Panc1 (cell line): ENCODE measurements around the gene YIF1A. TPM values are rescaled to one million over a fixed set of nuclear protein-coding genes. Genes with fewer than 3 reads are reported as not detected.

Experiments
- ATAC-seq: fragments of 200-7000 bp; cut with Tn5 transposase; 2 replicates; pipeline ENCODE4 v1.9.1; 2020; ENCODE audit warnings: mild to moderate bottlenecking, moderate library complexity
- BruUV-seq: library from RNA; stranded (reverse); fragments of 400-500 nt; replicated peaks from 2 replicates; lab custom pipeline; 2021; lab: Mats Ljungman, UMichigan
- CTCF ChIA-PET: fragments of 300-600 bp; sonication (Branson Sonifier 250); formaldehyde crosslinking; loops from one replicate; lab custom pipeline; 2022; ENCODE audit warnings: antibody characterized with exemption; lab: Charles Lee
- POLR2A ChIA-PET: fragments of 300-600 bp; sonication (Branson Sonifier 250); formaldehyde crosslinking; loops from one replicate; lab custom pipeline; 2022; ENCODE audit warnings: antibody characterized with exemption; lab: Charles Lee
- DNase-seq: peaks from one replicate; pipeline ENCODE4 v3.0.0-alpha.2; 2010; ENCODE audit warnings: low read depth, low spot score
- H3K27ac ChIP-seq: 2 replicates; pipeline ENCODE4 v1.5.1; 2011; ENCODE audit warnings: mild to moderate bottlenecking, low read length, inconsistent platforms
- H3K27me3 ChIP-seq: fragments of 200-500 bp; sonication (Bioruptor generic); 2 replicates; pipeline ENCODE4 v1.6.0; 2014; ENCODE audit warnings: low read length, inconsistent platforms; ENCODE audit not compliant: control insufficient read depth, insufficient read depth
- H3K36me3 ChIP-seq: fragments of 200-500 bp; sonication (Bioruptor generic); 2 replicates; pipeline ENCODE4 v1.5.1; 2014; ENCODE audit warnings: inconsistent platforms, mild to moderate bottlenecking, low read length, moderate library complexity; ENCODE audit not compliant: control insufficient read depth, insufficient read depth
- H3K4me1 ChIP-seq: 2 replicates; pipeline ENCODE4 v1.5.1; 2011; ENCODE audit warnings: inconsistent platforms, mild to moderate bottlenecking, low read length, moderate library complexity; ENCODE audit not compliant: control insufficient read depth, insufficient read depth
- H3K4me3 ChIP-seq, 2 experiments: 2 replicates each; pipeline ENCODE4 v1.5.1; 2011 to 2012; ENCODE audit warnings: low read depth in 2 of 2, low read length in 2 of 2, mild to moderate bottlenecking in 2 of 2, inconsistent platforms in 1 of 2, moderate library complexity in 1 of 2
- H3K9me3 ChIP-seq: fragments of 200-500 bp; sonication (Bioruptor generic); 2 replicates; pipeline ENCODE4 v1.5.1; 2014; ENCODE audit warnings: low read depth, mild to moderate bottlenecking, inconsistent platforms, low read length, moderate library complexity; ENCODE audit not compliant: control insufficient read depth, insufficient read depth
- POLR2AphosphoS5 ChIP-seq: IDR thresholded peaks from 2 replicates; pipeline ENCODE4 v1.6.1; 2012; ENCODE audit warnings: mild to moderate bottlenecking, low read depth, low read length, moderate library complexity
- SIN3A ChIP-seq: IDR thresholded peaks from 2 replicates; pipeline ENCODE4 v1.6.1; 2012; ENCODE audit warnings: low read depth, mild to moderate bottlenecking, low read length, moderate library complexity, borderline replicate concordance; ENCODE audit not compliant: insufficient read depth
- TCF7L2 ChIP-seq: IDR thresholded peaks from 2 replicates; pipeline ENCODE4 v1.6.1; 2011; ENCODE audit warnings: mild to moderate bottlenecking, low read depth, low read length, inconsistent platforms
- in situ Hi-C: cut with HindIII; loops from 2 replicates; pipeline ENCODE4 v1.10.0; 2016; ENCODE audit warnings: low sequenced_read_pairs, low pct_unique_long_range_greater_than_20kb
- intact Hi-C: fragments of 100-400 bp; cut with micrococcal nuclease; formaldehyde crosslinking; loops from one replicate; pipeline ENCODE4 v1.10.0; 2022; ENCODE audit not compliant: unreplicated experiment
- total RNA-seq: library from RNA; stranded (reverse); gene quantifications from one replicate; pipeline ENCODE4 v1.2.1, GENCODE V29; 2021; ENCODE audit not compliant: unreplicated experiment
- TF ChIP-seq, protein P1 (sequence below): fragments of 450-650 bp; IDR thresholded peaks from 2 replicates; pipeline ENCODE4 v1.5.1; 2017; ENCODE audit warnings: mild to moderate bottlenecking
- TF ChIP-seq, protein P2 (sequence below), 2 experiments: IDR thresholded peaks; 2 replicates each; pipeline ENCODE4 v1.6.1; 2011 to 2012; ENCODE audit warnings: low read depth in 2 of 2, control low read depth in 1 of 2, low read length in 1 of 2, mild to moderate bottlenecking in 1 of 2, moderate library complexity in 1 of 2; ENCODE audit not compliant: insufficient read depth in 1 of 2

The YIF1A gene
- total RNA-seq, 1 experiment from 2014 or later, result 196 TPM

DNA sequence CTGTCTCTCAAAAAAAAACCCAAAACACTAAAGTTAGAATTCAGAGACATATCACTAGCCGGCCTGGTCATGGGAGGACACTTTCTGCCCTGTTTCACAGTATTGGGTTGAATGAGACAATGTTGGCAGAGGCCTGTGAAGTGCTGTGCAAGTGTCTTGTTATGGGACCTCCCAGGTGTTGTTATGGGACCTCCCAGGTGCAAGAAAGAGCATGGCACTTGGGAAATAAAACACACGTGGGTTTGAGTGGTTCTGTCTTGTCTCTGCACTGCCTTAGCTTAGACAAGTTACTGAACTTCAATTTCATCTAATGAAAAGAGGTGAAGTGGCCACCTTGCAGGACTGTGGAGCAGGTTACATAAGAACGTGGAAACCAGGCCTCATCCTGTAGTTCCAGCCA, 49.4 kb downstream of the YIF1A start:
- Histone ChIP-seq H3K9me3 (no peaks in the 10 kb centered on the region), H3K27me3 (no peaks in the 10 kb centered on the region), H3K4me1 (no peaks in the 10 kb centered on the region), H3K36me3 (no peaks in the 10 kb centered on the region; the same call in 1 of the 2 replicates), H3K27ac (no peak overlapping the region), H3K4me3 (no peak overlapping the region)
- TF ChIP-seq, protein P1, sequence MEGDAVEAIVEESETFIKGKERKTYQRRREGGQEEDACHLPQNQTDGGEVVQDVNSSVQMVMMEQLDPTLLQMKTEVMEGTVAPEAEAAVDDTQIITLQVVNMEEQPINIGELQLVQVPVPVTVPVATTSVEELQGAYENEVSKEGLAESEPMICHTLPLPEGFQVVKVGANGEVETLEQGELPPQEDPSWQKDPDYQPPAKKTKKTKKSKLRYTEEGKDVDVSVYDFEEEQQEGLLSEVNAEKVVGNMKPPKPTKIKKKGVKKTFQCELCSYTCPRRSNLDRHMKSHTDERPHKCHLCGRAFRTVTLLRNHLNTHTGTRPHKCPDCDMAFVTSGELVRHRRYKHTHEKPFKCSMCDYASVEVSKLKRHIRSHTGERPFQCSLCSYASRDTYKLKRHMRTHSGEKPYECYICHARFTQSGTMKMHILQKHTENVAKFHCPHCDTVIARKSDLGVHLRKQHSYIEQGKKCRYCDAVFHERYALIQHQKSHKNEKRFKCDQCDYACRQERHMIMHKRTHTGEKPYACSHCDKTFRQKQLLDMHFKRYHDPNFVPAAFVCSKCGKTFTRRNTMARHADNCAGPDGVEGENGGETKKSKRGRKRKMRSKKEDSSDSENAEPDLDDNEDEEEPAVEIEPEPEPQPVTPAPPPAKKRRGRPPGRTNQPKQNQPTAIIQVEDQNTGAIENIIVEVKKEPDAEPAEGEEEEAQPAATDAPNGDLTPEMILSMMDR, result no peak
- no peak for TF ChIP-seq POLR2AphosphoS5
- TF ChIP-seq, protein P2, sequence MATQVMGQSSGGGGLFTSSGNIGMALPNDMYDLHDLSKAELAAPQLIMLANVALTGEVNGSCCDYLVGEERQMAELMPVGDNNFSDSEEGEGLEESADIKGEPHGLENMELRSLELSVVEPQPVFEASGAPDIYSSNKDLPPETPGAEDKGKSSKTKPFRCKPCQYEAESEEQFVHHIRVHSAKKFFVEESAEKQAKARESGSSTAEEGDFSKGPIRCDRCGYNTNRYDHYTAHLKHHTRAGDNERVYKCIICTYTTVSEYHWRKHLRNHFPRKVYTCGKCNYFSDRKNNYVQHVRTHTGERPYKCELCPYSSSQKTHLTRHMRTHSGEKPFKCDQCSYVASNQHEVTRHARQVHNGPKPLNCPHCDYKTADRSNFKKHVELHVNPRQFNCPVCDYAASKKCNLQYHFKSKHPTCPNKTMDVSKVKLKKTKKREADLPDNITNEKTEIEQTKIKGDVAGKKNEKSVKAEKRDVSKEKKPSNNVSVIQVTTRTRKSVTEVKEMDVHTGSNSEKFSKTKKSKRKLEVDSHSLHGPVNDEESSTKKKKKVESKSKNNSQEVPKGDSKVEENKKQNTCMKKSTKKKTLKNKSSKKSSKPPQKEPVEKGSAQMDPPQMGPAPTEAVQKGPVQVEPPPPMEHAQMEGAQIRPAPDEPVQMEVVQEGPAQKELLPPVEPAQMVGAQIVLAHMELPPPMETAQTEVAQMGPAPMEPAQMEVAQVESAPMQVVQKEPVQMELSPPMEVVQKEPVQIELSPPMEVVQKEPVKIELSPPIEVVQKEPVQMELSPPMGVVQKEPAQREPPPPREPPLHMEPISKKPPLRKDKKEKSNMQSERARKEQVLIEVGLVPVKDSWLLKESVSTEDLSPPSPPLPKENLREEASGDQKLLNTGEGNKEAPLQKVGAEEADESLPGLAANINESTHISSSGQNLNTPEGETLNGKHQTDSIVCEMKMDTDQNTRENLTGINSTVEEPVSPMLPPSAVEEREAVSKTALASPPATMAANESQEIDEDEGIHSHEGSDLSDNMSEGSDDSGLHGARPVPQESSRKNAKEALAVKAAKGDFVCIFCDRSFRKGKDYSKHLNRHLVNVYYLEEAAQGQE (IDR thresholded peaks at IDR 0.05; ENCODE audit: insufficient read depth in 1 of 2, low read depth in 2 of 2, low read length in 1 of 2), result no peak
- TF ChIP-seq SIN3A, result no peak
- no peak for TF ChIP-seq TCF7L2
- no peak for DNase-seq
- no peak for ATAC-seq
- ChIA-PET POLR2A (no interaction called here), CTCF (no interaction called here)
- in situ Hi-C loops, result no loop called here
- intact Hi-C loops, result no loop called here
- BruUV-seq, result no TSS peak

DNA sequence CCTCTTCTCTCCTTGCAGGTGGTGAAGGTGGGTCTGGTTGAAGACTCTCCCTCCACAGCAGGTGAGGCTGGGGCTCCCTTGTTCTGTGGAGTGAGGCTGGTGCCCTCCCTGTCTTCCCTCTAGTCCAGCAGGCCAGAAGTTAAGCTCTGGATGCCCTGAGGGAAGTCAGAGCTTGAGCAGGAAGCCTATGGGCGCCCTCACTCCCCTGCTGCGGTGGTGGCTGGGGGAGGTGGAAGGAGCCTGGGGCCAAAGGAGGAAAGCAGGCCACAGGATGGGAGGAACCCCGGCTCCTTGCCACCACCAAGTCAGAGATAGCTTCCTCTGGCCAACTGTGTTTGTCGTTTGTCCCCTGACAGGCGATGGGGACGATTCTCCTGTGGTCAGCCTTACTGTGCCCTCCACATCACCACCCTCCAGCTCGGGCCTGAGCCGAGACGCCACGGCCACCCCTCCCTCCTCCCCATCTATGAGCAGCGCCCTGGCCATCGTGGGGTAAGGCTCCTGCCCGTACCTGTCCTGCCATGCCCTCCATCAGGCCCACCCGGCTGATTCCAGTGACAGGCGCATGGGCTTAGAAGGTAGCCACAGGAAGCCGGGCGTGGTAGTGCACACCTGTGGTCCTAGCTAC, 50.0 kb downstream of the YIF1A start:
- TF ChIP-seq, protein P2 (IDR thresholded peaks at IDR 0.05; ENCODE audit: insufficient read depth in 1 of 2, low read depth in 2 of 2, low read length in 1 of 2), result no peak
- TF ChIP-seq TCF7L2 (no peak), POLR2AphosphoS5 (no peak), SIN3A (no peak)
- TF ChIP-seq, protein P1, result no peak
- no peaks in the 10 kb centered on the region for H3K4me1 ChIP-seq
- H3K4me3 ChIP-seq, result no peak overlapping the region
- H3K36me3 ChIP-seq, result no peaks in the 10 kb centered on the region; the same call in 1 of the 2 replicates
- CTCF ChIA-PET, result no interaction called here
- POLR2A ChIA-PET, result no interaction called here
- H3K27ac ChIP-seq, result no peak overlapping the region
- no peak for DNase-seq
- no TSS peak for BruUV-seq
- H3K9me3 ChIP-seq, result no peaks in the 10 kb centered on the region
- no peaks in the 10 kb centered on the region for H3K27me3 ChIP-seq
- ATAC-seq, result no peak
- intact Hi-C loops, result no loop called here
- in situ Hi-C loops, result no loop called here
